NCI-H2227 (cell line): ENCODE results near the gene ITPR1.

ENCODE experiments used
- DNase-seq: peaks from one replicate; lab custom pipeline; 2025; ENCODE audit not compliant: unreplicated experiment; lab: John Stamatoyannopoulos, UW

Gene ITPR1

DNA sequence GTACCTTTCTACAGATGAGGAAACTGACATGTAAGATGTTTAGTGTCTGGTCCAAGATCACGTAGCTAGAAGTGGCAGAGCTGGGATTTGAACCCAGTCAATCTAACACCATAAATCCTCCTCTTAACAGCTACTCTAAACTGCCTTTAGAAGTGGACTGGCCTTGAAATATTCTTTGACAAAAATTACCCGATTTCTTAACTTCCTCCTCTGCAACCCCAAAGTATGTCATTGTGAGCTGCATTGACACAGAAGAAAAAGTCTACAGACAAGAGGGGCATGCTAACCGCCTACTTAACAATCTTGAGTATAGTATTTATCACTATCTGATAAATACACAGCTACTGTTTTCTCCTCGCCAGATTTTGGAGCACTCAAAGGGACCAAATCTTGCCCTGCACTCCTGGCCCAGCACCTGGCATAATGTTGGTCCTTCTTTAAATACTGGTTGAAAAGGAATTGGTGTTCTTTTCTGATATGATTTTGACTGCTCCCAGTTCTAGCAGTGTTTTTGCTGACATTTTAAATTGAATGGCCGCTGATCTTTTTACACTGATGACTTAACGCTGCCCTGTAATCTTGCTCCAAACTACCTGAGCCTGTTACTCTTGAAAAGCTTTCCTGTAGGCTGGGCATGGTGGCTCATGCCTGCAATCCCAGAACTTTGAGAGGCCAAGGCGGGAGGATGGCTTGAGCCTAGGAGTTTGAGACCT, 36.9 kb downstream of the ITPR1 start:
- DNase-seq: no peak

DNA sequence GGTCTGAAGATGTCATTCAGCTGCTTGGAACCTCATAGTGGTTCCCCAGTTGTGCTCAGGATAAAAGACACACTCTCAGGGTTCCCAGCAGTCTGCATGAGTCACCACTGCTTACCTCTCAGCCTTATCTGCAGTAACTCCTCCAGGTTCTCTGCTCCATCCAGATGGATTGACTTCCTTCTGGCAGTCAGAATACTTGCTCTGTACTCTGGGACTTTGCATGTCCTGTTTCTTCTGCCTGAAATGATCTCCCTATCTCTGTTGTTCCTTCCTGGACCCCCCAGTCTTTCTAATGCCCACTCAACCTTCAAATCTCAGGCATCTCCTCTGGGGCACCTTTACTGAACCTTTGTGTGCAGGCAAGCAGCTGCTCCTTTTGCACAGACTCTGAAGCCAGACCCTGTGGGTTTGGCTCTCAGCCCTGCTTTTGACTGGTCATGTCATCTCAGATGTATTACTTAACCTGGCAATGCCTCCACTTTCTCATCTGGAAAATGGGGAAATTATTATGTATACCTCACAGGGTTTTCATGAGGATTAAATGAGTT, 38.4 kb downstream of the ITPR1 start:
- DNase-seq: no peak

DNA sequence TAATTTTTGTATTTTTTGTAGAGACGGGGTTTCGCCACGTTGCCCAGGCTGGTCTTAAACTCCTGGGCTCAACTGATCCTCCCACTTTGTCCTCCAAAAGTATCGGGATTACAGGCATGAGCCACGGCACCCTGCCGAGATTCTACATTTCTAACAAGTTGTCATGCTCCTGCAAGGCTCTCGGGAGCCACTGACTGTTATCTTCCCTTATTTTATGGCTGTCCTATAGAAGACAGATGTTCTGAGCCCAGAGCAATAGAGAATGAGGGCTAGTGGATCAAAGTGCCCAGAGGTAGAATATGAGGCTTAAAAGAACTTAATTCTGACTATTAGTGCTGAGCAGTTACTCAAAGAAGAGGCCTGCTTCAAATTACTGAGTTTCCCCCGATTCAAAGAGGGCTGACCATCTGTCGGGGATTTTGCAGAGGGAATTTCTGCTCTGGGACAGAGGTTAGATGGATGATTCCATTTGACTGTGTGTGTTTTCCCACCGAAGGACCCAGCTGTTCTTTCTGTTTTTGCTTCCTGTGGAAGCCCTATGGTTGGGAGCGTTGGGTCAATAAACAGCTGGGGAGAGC, 39.5 kb downstream of the ITPR1 start:
- DNase-seq: no peak

DNA sequence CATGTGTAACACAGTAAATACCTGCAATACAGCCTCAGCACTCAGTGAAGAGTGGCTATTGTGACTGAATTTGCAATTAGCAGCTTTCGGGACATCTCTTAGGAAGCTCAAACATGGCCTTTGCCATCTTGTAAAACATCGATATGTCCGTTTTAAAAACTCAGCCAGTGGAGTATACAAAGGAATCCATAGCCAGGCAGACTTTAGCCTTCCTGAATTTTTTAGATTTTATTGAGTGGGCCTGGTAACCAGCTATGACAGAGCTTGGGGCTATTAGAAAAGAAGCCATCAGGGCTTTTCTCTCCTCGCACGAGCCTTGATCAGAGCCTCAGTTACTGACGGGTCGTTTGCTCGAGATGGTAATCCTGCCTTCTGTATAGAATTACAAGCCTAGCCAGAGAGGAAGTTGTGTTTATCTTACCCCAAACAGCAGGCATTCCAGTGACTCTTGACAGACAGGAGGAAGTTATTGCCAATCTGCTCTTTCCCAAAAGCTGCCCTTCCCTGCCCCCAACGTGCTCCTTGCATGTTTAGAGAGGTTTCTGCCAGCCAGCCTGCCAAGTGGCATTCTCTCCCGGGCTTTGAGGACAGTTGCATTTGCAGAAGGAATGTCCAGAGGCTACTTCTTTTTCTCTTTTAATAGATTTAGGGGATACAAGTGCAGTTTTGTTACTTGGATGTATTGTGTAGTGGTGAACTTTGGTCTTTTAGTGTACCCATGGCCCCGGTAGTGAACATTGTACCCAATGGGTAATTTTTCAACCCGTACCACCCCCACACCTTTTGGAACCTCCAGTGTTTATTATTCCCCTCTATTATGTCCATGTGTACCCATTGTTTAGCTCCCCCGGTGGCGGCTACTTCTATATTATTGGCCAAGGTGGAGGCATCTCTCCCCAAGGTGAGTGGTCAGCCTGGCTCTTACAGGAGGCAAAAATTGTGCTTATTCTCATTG, 40.6 kb downstream of the ITPR1 start:
- no peak for DNase-seq

DNA sequence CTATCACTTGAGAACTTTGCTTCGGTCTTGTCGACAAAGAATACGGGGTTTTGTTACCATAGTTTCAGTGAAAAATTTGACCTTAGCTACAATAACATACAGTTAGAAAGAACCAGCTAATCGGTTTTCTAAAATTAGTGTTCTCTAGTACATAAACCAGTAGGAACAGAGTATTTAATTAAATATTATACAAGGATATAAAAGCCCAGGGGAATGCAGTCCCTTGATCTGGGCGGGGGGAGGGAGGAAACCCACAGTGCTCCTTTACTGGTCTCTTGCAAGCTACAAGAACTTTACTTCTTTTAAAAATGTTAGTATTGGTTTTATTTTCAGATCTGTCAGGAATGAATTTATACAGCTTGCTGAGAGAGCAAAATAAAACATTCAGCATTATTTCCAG, 41.8 kb downstream of the ITPR1 start:
- no peak for DNase-seq

DNA sequence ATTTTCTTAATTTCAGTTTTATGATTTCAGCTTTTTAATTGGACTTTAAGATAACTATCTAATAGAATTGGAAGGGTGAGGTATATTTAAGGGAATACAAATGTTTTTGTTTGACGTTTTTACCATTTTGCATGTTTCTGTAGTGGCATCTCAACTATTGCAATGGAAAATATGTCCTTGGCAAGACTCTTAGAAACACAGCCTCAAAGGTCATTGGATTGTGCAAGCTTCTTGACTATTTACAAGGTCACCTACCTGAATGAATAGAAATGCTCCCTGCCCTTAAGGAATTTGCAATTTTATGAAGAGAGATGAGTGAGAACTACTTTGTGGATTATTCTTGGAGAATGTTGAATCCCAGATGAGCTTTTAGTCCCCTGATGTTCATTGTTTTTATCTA, 43.1 kb downstream of the ITPR1 start:
- DNase-seq: no peak

DNA sequence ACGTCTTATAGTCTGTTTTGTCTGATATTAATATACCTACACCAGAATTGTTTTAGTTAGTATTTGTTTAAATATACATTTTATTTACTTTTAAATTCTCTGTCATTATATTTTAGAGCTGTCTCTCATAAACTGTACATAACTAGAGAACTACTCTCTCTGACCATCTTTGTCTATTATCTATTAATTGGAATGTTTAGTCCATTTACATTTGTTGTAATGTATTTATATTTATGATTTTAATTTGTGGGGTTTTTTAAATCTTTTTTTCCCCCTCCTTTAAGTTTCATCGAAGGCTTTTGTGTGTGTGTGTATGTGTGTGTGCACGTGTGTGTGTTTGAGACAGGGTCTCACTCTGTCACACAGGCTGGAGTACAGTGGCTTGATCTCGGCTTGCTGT, 47.1 kb downstream of the ITPR1 start:
- no peak for DNase-seq

DNA sequence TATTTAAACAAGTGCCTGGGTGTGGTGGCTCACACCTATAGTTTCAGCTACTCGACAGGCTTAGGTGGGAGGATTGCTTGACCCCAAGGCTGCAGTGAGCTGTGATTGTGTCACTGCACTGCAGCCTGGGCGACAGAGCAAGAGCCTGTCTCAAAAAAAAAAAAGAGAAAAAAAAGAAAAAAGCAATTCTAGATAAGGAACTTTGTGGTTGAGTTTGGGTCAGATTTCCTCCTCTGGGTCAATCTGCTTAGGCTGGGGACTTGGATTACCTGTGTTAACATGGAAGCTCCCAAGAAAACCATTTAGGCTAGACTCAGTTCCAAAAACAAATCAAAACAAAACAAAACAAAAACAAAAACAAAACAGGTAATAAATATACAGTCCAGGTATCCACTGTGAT, 50.0 kb downstream of the ITPR1 start:
- no peak for DNase-seq

DNA sequence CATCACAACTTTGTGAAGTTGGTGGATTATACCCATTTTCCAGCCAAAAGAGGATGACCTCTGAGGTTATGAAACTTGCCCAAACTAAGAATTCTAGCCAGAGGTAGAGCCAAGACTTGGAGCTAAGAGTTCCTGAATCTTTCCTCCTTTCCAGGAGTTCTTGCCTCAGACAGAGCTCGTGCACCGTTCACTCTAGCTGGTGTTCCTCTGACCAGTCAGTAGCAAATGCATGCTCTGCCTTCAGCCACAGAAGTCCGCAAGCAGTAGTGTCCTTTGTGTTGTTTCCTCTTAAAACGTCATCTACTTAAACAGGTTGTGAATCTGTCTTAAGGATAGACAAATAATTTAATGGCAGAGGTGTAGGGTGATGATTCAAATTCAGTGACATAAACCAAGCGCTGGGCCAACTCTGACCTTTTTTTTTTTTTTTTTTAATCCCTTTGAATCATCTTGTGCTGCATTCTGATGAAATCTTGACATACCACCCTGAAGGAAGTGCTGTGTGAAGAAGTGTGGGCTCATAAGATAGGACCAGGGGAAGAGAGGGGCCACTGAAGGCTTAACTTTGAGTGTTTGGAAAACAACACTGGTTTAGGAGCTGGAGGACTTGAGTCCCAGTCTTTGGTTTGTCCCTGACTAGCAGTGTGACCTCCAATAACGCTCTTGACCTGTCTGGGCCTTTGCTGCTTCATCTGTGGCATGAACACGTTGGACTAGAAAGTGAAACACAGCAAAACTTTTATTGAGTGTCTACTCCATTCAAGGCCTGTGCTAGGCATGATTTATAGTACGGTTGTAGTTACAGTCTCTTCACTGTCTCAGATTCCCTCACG, 53.4 kb downstream of the ITPR1 start:
- DNase-seq: no peak

DNA sequence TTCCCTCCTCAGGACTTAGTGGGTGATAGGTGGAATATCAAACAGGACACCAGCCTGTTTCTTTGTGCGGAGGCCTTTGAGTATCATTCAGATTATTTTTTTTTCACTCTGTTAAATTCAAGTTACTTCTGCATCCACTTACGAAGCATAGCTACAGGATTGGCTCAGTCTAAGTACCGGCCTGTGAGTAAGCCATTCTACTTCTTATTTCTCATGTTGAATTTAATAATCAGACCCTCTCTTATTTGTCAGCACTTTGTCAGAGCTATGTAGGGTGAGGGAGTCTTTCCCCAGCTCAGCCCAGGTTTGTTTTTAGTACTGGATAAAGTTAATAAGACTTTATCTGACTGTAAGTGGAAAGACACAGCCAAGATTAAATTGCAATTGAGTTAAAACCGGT, 54.7 kb downstream of the ITPR1 start:
- DNase-seq: no peak

DNA sequence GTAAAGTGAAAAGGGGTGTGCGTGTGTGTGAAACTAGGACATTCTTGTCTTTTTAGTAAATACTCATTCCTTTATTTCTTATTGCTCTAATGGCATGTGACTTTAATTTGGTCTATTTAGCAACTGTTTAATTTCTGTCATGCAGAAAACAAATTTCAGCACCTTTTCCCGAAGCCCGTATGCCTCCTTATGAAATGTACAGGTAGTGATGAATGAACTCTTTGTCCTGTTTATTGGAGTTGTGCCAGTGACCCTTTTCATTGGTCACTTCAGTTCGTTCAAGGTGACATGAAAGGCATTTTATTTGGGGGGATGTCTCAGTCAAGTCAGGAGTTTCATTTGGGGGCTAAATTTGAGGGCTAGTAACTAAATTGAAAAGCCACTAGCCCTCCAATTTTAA, 55.2 kb downstream of the ITPR1 start:
- DNase-seq: no peak

DNA sequence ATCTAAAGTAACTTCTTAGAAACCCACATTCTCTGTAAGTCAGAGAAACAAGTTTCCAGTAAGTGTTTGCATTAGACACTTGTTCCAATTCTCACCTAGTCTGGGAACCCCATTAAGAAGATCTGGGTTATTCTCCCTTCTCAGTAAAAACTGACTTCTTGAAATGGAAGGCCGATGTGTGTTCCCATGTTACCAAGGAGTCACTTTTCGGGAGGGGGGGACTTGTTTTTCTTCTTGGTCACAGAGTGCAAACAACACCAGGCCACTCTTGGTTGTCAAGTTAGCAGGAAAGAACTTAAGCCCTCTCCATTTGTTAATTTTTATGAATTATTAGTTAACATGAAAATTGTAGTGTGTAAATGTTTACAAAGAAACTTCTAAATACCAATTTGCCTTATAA, 55.6 kb downstream of the ITPR1 start:
- DNase-seq: no peak

DNA sequence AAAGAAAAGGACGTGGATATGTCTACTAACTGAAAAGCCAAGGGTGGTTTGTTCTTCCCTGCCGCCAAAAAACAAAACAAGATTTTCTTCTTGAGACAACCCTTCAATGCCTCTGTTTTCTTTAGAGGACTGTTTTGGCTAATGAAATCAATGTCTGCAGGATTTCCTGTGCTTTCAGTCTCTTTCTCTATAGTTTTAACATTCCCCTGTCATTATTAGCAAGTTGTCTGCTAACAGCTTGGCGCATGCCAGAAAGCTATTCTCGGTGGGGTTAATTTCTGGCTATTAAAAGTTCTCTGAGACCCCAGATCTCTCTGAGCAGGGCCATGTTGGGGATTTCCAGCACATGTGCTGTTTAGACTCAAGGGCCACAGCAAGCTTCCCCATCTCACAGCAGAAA, 56.7 kb downstream of the ITPR1 start:
- DNase-seq: no peak

DNA sequence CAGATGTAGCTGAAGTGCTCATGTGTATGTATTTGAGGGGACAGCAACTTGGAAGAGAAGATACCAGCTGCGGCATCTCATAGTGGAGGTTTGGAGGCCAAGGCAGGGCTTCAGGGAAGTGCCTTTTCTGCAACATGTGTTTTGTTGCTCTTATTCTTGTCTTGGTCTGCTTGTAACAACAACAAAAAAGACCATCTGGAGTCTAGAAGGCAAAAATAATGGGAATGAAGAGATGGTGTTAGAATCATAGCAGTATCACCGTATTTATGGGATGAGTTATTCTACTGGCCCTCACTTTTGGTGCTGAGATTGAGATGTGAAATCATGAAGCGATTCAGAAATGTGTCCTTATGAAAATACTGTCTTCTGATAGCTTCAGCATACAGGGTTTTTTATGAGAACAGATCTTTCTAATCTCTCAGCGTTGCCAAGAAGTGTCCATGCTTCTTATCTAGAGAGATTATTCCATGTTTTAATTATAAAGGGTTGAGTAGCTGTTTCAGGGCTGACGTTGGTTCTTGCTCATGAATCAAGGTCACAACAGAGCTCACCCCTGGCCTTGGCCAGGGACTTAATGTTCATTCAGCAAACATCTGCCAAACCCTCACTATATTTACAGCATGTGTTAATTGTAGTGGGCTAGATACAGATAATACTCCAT, 58.0 kb downstream of the ITPR1 start:
- DNase-seq: no peak

DNA sequence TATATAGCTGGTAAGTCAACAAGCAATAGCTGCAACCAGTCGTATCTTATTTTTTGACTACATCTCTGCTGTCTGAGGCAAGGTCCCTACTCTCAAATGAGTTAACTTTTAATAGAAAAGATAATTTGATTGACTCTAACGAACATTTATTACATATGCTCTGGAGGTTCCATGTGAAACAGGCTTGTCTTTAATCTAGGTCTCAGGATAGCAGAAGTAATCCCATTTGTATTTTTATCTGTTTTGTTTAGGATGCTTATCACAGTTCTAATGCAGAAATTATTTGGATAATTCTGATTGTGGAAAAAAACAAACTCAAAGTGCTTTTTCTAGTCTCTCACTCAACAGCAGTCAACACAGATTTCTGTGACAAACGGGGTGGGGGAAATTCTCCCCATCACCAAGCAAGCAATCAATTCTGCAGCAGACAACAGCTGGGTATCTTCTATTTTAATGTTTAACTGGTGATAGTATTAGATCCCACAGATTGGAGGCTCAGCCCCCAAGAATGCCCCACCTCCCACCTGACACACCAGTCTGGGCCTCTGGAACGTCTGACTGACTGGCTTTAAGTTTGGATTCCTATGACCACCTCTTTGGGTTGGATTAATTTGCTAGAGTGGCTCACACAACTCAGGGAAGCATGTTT, 58.8 kb downstream of the ITPR1 start:
- no peak for DNase-seq

DNA sequence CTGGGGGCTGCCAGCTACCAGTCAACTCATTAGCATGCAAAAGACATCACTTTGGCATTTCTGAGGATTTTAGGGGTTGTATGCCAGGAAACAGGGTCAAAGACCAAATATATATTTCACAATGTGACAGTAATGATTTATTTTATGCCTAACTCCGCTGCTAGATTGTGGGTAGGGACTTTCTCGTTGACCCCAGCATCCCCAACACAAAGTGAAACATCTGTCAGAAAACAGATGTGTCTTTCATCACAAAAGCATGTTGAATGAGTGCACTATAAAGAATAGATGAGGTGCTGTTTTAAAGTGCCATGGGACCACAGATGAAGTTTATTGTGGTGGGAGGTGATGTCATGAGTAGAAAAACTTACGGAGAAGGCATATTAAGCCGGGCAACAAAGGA, 59.7 kb downstream of the ITPR1 start:
- DNase-seq: no peak

DNA sequence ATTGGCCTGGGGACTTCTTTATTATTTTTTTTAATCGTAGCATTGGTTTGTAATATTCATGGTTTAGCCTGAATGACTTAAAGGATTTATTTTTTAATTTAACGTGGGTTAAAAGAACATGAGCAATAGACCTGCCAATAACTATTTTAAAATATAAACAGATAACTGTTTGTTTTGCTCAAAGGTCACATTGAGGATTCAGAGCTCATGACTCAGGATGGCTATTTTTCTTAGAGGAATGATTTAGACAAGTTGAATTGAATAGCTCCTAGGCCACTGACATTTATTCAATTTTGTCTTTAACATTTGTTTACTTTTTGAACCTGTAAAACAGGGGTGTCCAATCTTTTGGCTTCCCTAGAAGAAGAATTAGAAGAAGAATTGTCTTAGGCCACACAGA, 68.5 kb downstream of the ITPR1 start:
- DNase-seq: no peak

DNA sequence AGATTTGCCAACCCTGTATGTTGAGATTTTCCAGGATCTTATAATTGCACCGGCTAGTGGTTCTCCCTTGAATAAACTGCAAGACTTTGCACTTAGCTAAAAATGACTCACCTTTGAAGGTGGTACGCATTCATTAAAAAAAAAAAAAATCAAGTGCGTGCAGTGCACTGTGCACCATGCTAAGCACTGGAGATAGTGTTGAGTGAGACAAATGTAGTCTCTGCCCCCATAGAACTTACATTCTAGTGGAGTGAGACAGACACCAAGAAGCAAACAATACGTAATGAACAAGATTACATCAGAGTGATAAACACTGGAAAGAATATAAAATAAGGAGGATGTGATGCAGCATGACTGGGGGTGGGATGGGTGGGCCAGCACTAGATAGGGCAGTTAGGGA, 69.4 kb downstream of the ITPR1 start:
- DNase-seq: no peak

DNA sequence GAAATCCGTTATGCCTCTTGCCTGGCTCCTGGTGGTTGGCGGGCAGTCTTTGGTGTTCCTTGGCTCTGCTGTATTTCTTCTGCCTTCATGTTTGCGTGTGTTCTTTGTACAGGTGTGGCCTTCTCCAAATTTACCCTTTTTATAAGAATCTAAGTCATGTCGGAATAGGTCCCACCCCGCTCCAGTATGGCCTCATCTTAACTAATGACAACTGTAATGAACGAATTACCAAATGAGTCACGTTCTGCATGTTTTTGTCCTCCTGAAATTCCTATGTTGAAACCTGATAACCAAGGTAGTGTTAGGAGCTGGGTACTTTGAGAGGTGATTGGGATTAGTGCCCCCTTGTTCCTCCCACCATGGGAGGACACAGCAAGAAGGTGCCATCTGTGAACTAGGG, 71.1 kb downstream of the ITPR1 start:
- no peak for DNase-seq
